ENCODE data around the gene GOLGA6D. TPM values are rescaled to one million over a fixed set of nuclear protein-coding genes. Genes with fewer than 3 reads are reported as not detected.
"Not testable (repeated sequence)": the region's sequence is repeated elsewhere in the genome, so short reads cannot be mapped to it uniquely, and the experiment has no call there.

GOLGA6D gene
- total and polyA plus RNA-seq, 4 donors: 0.06 to 0.45 (median 0.13) TPM

DNA sequence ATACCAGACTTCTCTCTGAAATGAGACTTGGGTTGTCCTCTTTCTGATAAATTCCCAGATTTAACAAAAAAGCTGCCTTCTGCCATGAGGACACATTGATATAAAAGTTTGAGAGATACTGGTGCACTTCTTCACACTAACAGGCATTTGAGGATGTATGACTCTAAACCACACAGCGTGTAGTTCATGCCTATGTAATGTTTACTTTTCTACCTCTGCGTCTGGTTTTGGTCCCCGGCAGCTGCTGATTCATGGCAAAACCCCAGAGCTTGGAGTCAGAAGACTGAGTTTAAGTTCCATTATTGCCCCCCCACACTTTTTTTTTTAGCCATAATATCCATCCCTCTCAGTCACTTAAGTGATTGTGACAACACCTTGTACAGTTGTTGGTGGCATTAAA is 1.5 kb downstream of the GOLGA6D start:
- not testable (repeated sequence) for H3K4me3 ChIP-seq (ENCODE audit: low read depth, low read length); DNase-seq (ENCODE audit: low read depth in 4 of 6, low spot score in 6 of 6); H3K36me3 ChIP-seq (ENCODE audit: control insufficient read depth, insufficient read depth, low read length); H3K9me3 ChIP-seq (ENCODE audit: control insufficient read depth, insufficient read depth, low read length); H3K27ac ChIP-seq (ENCODE audit: low read depth, low read length); H3K27me3 ChIP-seq (ENCODE audit: control insufficient read depth, insufficient read depth, low read length); H3K4me1 ChIP-seq (ENCODE audit: control insufficient read depth, insufficient read depth, low read length)
- no CpG with 5 or more reads among the region's 3 CpGs for WGBS (ENCODE audit: insufficient coverage)

GRCh38 chr15:75293660-75294059 is 11.0 kb downstream of the GOLGA6D start:
- not testable (repeated sequence) for H3K27me3 ChIP-seq (ENCODE audit: control insufficient read depth, insufficient read depth, low read length); DNase-seq (ENCODE audit: low read depth in 4 of 6, low spot score in 6 of 6); H3K4me1 ChIP-seq (ENCODE audit: control insufficient read depth, insufficient read depth, low read length); H3K36me3 ChIP-seq (ENCODE audit: control insufficient read depth, insufficient read depth, low read length); H3K9me3 ChIP-seq (ENCODE audit: control insufficient read depth, insufficient read depth, low read length); H3K27ac ChIP-seq (ENCODE audit: low read depth, low read length); H3K4me3 ChIP-seq (ENCODE audit: low read depth, low read length)
- no CpG with 5 or more reads among the region's 18 CpGs for WGBS (ENCODE audit: insufficient coverage)

- not testable (repeated sequence) for H3K27me3 ChIP-seq (ENCODE audit: control insufficient read depth, insufficient read depth, low read length); H3K27ac ChIP-seq (ENCODE audit: low read depth, low read length); H3K9me3 ChIP-seq (ENCODE audit: control insufficient read depth, insufficient read depth, low read length); H3K4me3 ChIP-seq (ENCODE audit: low read depth, low read length); DNase-seq (ENCODE audit: low read depth in 4 of 6, low spot score in 6 of 6); H3K4me1 ChIP-seq (ENCODE audit: control insufficient read depth, insufficient read depth, low read length); H3K36me3 ChIP-seq (ENCODE audit: control insufficient read depth, insufficient read depth, low read length)
- no CpG with 5 or more reads among the region's 13 CpGs for WGBS (ENCODE audit: insufficient coverage)
Observed at GRCh38 chr15:75298541-75299310, 16.1 kb downstream of the GOLGA6D start.

GRCh38 chr15:75299311-75299688 is 16.7 kb downstream of the GOLGA6D start:
- not testable (repeated sequence) for DNase-seq (ENCODE audit: low read depth in 4 of 6, low spot score in 6 of 6); H3K27me3 ChIP-seq (ENCODE audit: control insufficient read depth, insufficient read depth, low read length); H3K4me3 ChIP-seq (ENCODE audit: low read depth, low read length); H3K27ac ChIP-seq (ENCODE audit: low read depth, low read length); H3K36me3 ChIP-seq (ENCODE audit: control insufficient read depth, insufficient read depth, low read length); H3K4me1 ChIP-seq (ENCODE audit: control insufficient read depth, insufficient read depth, low read length); H3K9me3 ChIP-seq (ENCODE audit: control insufficient read depth, insufficient read depth, low read length)
- WGBS (ENCODE audit: insufficient coverage): no CpG with 5 or more reads among the region's 6 CpGs

- not testable (repeated sequence) for H3K27me3 ChIP-seq (ENCODE audit: control insufficient read depth, insufficient read depth, low read length); H3K27ac ChIP-seq (ENCODE audit: low read depth, low read length); H3K9me3 ChIP-seq (ENCODE audit: control insufficient read depth, insufficient read depth, low read length); H3K4me3 ChIP-seq (ENCODE audit: low read depth, low read length); H3K36me3 ChIP-seq (ENCODE audit: control insufficient read depth, insufficient read depth, low read length); DNase-seq (ENCODE audit: low read depth in 4 of 6, low spot score in 6 of 6); H3K4me1 ChIP-seq (ENCODE audit: control insufficient read depth, insufficient read depth, low read length)
- WGBS (ENCODE audit: insufficient coverage): 65% methylated on average over 3 of the region's 6 CpGs
Observed at GRCh38 chr15:75300026-75300425, 17.4 kb downstream of the GOLGA6D start.

- DNase-seq (ENCODE audit: low read depth in 4 of 6, low spot score in 6 of 6): no peak
- no peak overlapping the region for H3K27ac ChIP-seq (ENCODE audit: low read depth, low read length)
- H3K4me3 ChIP-seq (ENCODE audit: low read depth, low read length): no peak overlapping the region
- H3K27me3 ChIP-seq (ENCODE audit: control insufficient read depth, insufficient read depth, low read length): peaks cover 6% of the 10 kb centered on the region
- 82% methylated on average over 9 of the region's 9 CpGs for WGBS (ENCODE audit: insufficient coverage)
- H3K36me3 ChIP-seq (ENCODE audit: control insufficient read depth, insufficient read depth, low read length): no peaks in the 10 kb centered on the region
- H3K9me3 ChIP-seq (ENCODE audit: control insufficient read depth, insufficient read depth, low read length): no peaks in the 10 kb centered on the region
- no peaks in the 10 kb centered on the region for H3K4me1 ChIP-seq (ENCODE audit: control insufficient read depth, insufficient read depth, low read length)
Observed at GRCh38 chr15:75302318-75302717, 19.7 kb downstream of the GOLGA6D start.

- H3K4me1 ChIP-seq (ENCODE audit: control insufficient read depth, insufficient read depth, low read length); DNase-seq (ENCODE audit: low read depth in 4 of 6, low spot score in 6 of 6); H3K36me3 ChIP-seq (ENCODE audit: control insufficient read depth, insufficient read depth, low read length); H3K9me3 ChIP-seq (ENCODE audit: control insufficient read depth, insufficient read depth, low read length); H3K4me3 ChIP-seq (ENCODE audit: low read depth, low read length); H3K27me3 ChIP-seq (ENCODE audit: control insufficient read depth, insufficient read depth, low read length); H3K27ac ChIP-seq (ENCODE audit: low read depth, low read length): not testable (repeated sequence)
- WGBS (ENCODE audit: insufficient coverage): 93% methylated on average over 2 of the region's 4 CpGs
Observed at GRCh38 chr15:75302753-75303152, 20.1 kb downstream of the GOLGA6D start.

- Histone ChIP-seq H3K9me3 (ENCODE audit: control insufficient read depth, insufficient read depth, low read length) (no peaks in the 10 kb centered on the region), H3K36me3 (ENCODE audit: control insufficient read depth, insufficient read depth, low read length) (no peaks in the 10 kb centered on the region), H3K27ac (ENCODE audit: low read depth, low read length) (no peak overlapping the region), H3K27me3 (ENCODE audit: control insufficient read depth, insufficient read depth, low read length) (peaks cover 16% of the 10 kb centered on the region), H3K4me3 (ENCODE audit: low read depth, low read length) (no peak overlapping the region), H3K4me1 (ENCODE audit: control insufficient read depth, insufficient read depth, low read length) (no peaks in the 10 kb centered on the region)
- DNase-seq (ENCODE audit: low read depth in 4 of 6, low spot score in 6 of 6): no peak
- WGBS (ENCODE audit: insufficient coverage): no CpG with 5 or more reads among the region's 3 CpGs
Observed at GRCh38 chr15:75306188-75306587, 23.6 kb downstream of the GOLGA6D start.

DNA sequence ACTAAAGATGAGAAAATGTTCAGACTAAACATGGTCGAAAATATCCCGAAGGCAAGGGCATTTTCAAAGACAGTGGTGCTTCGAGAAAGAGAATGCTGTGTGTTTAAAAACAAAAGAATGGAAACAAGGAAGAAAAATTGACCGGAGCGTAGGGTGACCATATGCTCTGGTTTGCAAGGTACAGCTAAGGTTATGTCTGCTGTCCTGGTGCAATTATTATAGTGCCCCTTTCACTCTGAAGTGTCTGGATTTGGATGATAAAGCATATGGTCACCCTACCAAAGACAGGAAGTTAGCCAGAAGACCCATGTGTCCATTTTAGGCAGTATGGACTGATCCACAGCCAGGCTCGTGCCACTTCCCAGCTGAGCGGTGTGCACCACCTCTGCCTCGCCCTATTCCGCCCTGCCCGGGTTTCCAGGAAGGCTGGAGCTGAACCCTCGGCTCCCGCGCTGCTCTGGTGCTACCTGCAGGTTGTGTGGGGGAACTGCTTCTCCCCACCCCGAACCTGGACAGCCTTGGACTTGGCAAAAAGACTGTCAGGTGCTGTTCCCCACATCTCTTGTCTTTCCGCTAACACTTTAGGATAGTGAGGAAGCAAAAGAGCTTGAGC is 25.2 kb downstream of the GOLGA6D start:
- Histone ChIP-seq H3K27ac (ENCODE audit: low read depth, low read length) (no peak overlapping the region), H3K4me1 (ENCODE audit: control insufficient read depth, insufficient read depth, low read length) (no peaks in the 10 kb centered on the region), H3K36me3 (ENCODE audit: control insufficient read depth, insufficient read depth, low read length) (no peaks in the 10 kb centered on the region), H3K9me3 (ENCODE audit: control insufficient read depth, insufficient read depth, low read length) (no peaks in the 10 kb centered on the region), H3K4me3 (ENCODE audit: low read depth, low read length) (no peak overlapping the region), H3K27me3 (ENCODE audit: control insufficient read depth, insufficient read depth, low read length) (peaks cover 16% of the 10 kb centered on the region)
- WGBS (ENCODE audit: insufficient coverage): 30% methylated on average over 13 of the region's 15 CpGs
- DNase-seq (ENCODE audit: low read depth in 4 of 6, low spot score in 6 of 6): peak in 3 of 6 donors; percentile 0 to 21 (median 1)

DNA sequence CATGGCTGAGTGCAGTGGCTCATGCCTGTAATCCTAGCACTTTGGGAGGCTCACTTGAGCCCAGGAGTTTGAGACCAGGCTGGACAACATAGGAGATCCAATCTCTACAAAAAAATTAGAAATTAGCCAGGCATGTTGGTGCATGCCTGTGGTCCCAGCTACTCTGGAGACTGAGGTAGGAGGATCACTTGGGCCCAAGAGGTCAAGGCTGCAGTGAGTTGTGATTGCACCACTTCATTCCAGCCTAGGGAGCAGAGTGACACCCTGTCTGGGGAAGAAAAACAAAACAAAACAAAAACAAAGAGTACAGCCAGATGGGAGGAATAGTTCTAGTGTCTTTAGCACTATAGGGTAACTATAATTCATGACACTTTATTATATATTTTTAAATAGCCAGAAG is 27.1 kb downstream of the GOLGA6D start:
- Histone ChIP-seq H3K27me3 (ENCODE audit: control insufficient read depth, insufficient read depth, low read length) (peaks cover 13% of the 10 kb centered on the region), H3K36me3 (ENCODE audit: control insufficient read depth, insufficient read depth, low read length) (no peaks in the 10 kb centered on the region), H3K4me1 (ENCODE audit: control insufficient read depth, insufficient read depth, low read length) (no peaks in the 10 kb centered on the region), H3K4me3 (ENCODE audit: low read depth, low read length) (no peak overlapping the region), H3K9me3 (ENCODE audit: control insufficient read depth, insufficient read depth, low read length) (no peaks in the 10 kb centered on the region), H3K27ac (ENCODE audit: low read depth, low read length) (no peak overlapping the region)
- DNase-seq (ENCODE audit: low read depth in 4 of 6, low spot score in 6 of 6): no peak
